Measurements from ENCODE around the gene CLVS2.

CLVS2 gene

GRCh38 chr6:123085403-123085802 lies 89.4 kb downstream of the CLVS2 start:
- Histone ChIP-seq H3K4me3 (ENCODE audit: low read depth in 1 of 2, low read length in 2 of 2) (no peak overlapping the region), H3K27ac (ENCODE audit: low read depth, low read length) (no peak overlapping the region), H3K9me3 (ENCODE audit: low read length) (no peaks in the 10 kb centered on the region), H3K27me3 (ENCODE audit: control insufficient read depth in 1 of 2, insufficient read depth in 2 of 2, low read length in 2 of 2) (no peaks in the 10 kb centered on the region), H3K9ac (ENCODE audit: low read length) (no peak overlapping the region), H3K4me1 (ENCODE audit: insufficient read depth, low read length) (no peaks in the 10 kb centered on the region), H3K36me3 (ENCODE audit: insufficient read depth, low read length) (no peaks in the 10 kb centered on the region)

DNA sequence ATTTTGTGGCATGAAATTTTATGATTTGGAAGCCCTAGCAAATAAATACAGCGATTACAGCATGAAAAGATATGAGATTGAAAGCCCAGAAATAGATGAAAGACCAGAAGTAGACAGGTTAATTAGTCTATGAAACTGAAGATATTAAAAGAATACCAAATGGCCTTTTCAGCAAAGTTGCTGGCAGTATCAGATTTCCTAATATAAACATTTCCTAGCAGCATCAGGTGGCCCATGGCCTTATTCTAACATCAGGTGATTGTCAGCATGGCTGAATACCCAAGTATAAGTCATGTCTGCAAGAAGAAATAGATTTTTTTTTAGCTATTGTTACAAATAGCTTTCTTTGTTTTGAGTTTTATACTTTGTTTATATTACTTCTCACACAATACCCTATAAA lies 93.2 kb downstream of the CLVS2 start:
- Histone ChIP-seq H3K9ac (ENCODE audit: low read length) (no peak overlapping the region), H3K27me3 (ENCODE audit: control insufficient read depth in 1 of 2, insufficient read depth in 2 of 2, low read length in 2 of 2) (no peaks in the 10 kb centered on the region), H3K27ac (ENCODE audit: low read depth, low read length) (no peak overlapping the region)

GRCh38 chr6:123091091-123091895 lies 95.3 kb downstream of the CLVS2 start:
- H3K27ac ChIP-seq (ENCODE audit: low read depth, low read length) = no peak overlapping the region
- H3K27me3 ChIP-seq (ENCODE audit: control insufficient read depth in 1 of 2, insufficient read depth in 2 of 2, low read length in 2 of 2) = no peaks in the 10 kb centered on the region
- no peak overlapping the region for H3K9ac ChIP-seq (ENCODE audit: low read length)
- H3K36me3 ChIP-seq (ENCODE audit: insufficient read depth, low read length) = no peaks in the 10 kb centered on the region
- no peak overlapping the region for H3K4me3 ChIP-seq (ENCODE audit: low read depth in 1 of 2, low read length in 2 of 2)
- H3K4me1 ChIP-seq (ENCODE audit: insufficient read depth, low read length) = no peaks in the 10 kb centered on the region
- H3K9me3 ChIP-seq (ENCODE audit: low read length) = no peaks in the 10 kb centered on the region

More for the DNA sequence above, 93.2 kb downstream of the CLVS2 start:
- Histone ChIP-seq H3K4me3 (ENCODE audit: low read depth in 1 of 2, low read length in 2 of 2) (no peak overlapping the region), H3K4me1 (ENCODE audit: insufficient read depth, low read length) (no peaks in the 10 kb centered on the region), H3K9me3 (ENCODE audit: low read length) (no peaks in the 10 kb centered on the region), H3K36me3 (ENCODE audit: insufficient read depth, low read length) (no peaks in the 10 kb centered on the region)

DNA sequence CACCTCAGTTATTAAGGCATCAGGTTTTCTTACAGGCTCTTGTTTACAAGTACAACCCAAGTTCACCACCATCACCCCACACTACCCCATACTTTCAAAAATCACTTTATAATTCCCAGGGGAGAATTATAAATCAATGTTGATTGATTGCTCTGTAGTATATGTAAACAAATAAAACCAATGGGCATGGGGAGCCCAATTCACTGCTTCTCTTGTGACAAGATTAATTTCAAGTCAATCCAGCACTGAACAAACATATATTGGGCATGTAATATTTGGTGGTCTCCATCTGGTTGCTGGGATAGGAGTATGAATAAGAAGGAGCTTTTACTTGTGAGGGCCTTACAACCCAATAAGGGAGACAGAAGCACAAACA lies 95.8 kb downstream of the CLVS2 start:
- Histone ChIP-seq H3K9ac (ENCODE audit: low read length) (no peak overlapping the region), H3K27ac (ENCODE audit: low read depth, low read length) (no peak overlapping the region), H3K4me3 (ENCODE audit: low read depth in 1 of 2, low read length in 2 of 2) (no peak overlapping the region), H3K4me1 (ENCODE audit: insufficient read depth, low read length) (no peaks in the 10 kb centered on the region), H3K36me3 (ENCODE audit: insufficient read depth, low read length) (no peaks in the 10 kb centered on the region), H3K27me3 (ENCODE audit: control insufficient read depth in 1 of 2, insufficient read depth in 2 of 2, low read length in 2 of 2) (no peaks in the 10 kb centered on the region), H3K9me3 (ENCODE audit: low read length) (no peaks in the 10 kb centered on the region)

GRCh38 chr6:123094795-123095194 lies 98.8 kb downstream of the CLVS2 start:
- Histone ChIP-seq H3K4me1 (ENCODE audit: insufficient read depth, low read length) (no peaks in the 10 kb centered on the region), H3K36me3 (ENCODE audit: insufficient read depth, low read length) (no peaks in the 10 kb centered on the region), H3K27me3 (ENCODE audit: control insufficient read depth in 1 of 2, insufficient read depth in 2 of 2, low read length in 2 of 2) (no peaks in the 10 kb centered on the region), H3K9me3 (ENCODE audit: low read length) (no peaks in the 10 kb centered on the region), H3K9ac (ENCODE audit: low read length) (no peak overlapping the region), H3K27ac (ENCODE audit: low read depth, low read length) (no peak overlapping the region), H3K4me3 (ENCODE audit: low read depth in 1 of 2, low read length in 2 of 2) (no peak overlapping the region)

- no peak overlapping the region for H3K4me3 ChIP-seq (ENCODE audit: low read depth in 1 of 2, low read length in 2 of 2)
- no peak overlapping the region for H3K27ac ChIP-seq (ENCODE audit: low read depth, low read length)
- no peak overlapping the region for H3K9ac ChIP-seq (ENCODE audit: low read length)
- H3K9me3 ChIP-seq (ENCODE audit: low read length) = no peaks in the 10 kb centered on the region
- no peaks in the 10 kb centered on the region for H3K36me3 ChIP-seq (ENCODE audit: insufficient read depth, low read length)
- no peaks in the 10 kb centered on the region for H3K27me3 ChIP-seq (ENCODE audit: control insufficient read depth in 1 of 2, insufficient read depth in 2 of 2, low read length in 2 of 2)
- H3K4me1 ChIP-seq (ENCODE audit: insufficient read depth, low read length) = no peaks in the 10 kb centered on the region
These were observed 109.5 kb downstream of the CLVS2 start for GRCh38 chr6:123105561-123105960.

- H3K27ac ChIP-seq (ENCODE audit: low read depth, low read length) = no peak overlapping the region
- H3K4me3 ChIP-seq (ENCODE audit: low read depth in 1 of 2, low read length in 2 of 2) = no peak overlapping the region
- no peaks in the 10 kb centered on the region for H3K36me3 ChIP-seq (ENCODE audit: insufficient read depth, low read length)
- H3K27me3 ChIP-seq (ENCODE audit: control insufficient read depth in 1 of 2, insufficient read depth in 2 of 2, low read length in 2 of 2) = no peaks in the 10 kb centered on the region
- no peak overlapping the region for H3K9ac ChIP-seq (ENCODE audit: low read length)
- no peaks in the 10 kb centered on the region for H3K4me1 ChIP-seq (ENCODE audit: insufficient read depth, low read length)
- no peaks in the 10 kb centered on the region for H3K9me3 ChIP-seq (ENCODE audit: low read length)
These were observed 120.3 kb downstream of the CLVS2 start for GRCh38 chr6:123116370-123116769.

DNA sequence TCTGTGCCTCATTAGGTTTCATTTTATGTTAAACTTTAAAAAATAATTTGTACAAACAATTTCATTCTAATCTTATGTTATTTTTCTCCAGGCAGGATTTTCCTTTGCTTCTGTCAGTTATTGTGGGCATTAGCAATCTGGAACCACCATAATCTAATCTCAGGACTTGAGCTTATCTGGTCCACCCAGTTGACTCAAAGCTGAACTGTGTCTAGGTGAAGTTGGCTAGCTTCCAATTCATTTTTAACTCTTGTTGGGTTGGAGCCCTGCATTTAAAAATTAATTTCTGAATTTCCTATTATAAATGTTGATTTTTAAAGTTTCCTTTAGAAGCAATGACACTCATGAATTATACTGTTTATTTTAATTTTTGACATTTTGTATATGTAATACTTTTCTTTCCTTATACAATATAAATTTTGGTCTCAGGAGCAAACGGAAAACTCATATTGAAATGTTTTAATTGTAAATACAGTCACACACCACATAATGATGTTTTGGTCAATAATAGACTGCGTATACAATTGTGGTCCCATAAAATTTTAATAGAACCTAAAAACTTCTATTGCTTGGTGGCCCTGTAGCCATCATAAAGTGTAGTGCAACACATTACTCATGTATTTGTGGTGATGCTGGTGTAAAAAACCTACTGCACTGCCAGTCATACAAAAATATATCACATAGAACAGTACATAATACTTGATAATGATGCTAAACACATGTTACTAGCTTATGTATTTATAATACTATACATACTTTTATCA lies 121.3 kb downstream of the CLVS2 start:
- Histone ChIP-seq H3K36me3 (ENCODE audit: insufficient read depth, low read length) (no peaks in the 10 kb centered on the region), H3K4me3 (ENCODE audit: low read depth in 1 of 2, low read length in 2 of 2) (no peak overlapping the region), H3K27ac (ENCODE audit: low read depth, low read length) (no peak overlapping the region), H3K27me3 (ENCODE audit: control insufficient read depth in 1 of 2, insufficient read depth in 2 of 2, low read length in 2 of 2) (no peaks in the 10 kb centered on the region), H3K4me1 (ENCODE audit: insufficient read depth, low read length) (no peaks in the 10 kb centered on the region), H3K9me3 (ENCODE audit: low read length) (no peaks in the 10 kb centered on the region), H3K9ac (ENCODE audit: low read length) (no peak overlapping the region)

DNA sequence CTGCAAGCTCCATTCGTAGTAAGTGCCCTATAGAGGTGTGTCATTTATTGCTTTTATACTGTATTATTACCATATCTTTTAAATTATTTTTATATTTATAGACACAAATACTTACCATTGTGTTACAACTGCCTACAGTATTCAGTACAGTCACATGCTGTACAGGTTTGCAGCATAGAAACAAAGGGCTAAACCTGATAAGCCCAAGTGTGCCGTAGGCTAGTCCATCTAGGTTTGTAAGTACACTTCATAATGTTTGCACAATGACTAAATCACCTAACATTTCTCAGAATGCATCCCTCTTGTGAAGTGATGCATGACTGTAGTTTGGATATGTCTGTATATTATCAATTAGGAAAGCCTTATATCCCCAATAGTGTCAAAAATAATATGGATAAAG lies 122.8 kb downstream of the CLVS2 start:
- H3K9me3 ChIP-seq (ENCODE audit: low read length) = no peaks in the 10 kb centered on the region
- H3K4me3 ChIP-seq (ENCODE audit: low read depth in 1 of 2, low read length in 2 of 2) = no peak overlapping the region
- no peaks in the 10 kb centered on the region for H3K27me3 ChIP-seq (ENCODE audit: control insufficient read depth in 1 of 2, insufficient read depth in 2 of 2, low read length in 2 of 2)
- no peak overlapping the region for H3K27ac ChIP-seq (ENCODE audit: low read depth, low read length)
- no peaks in the 10 kb centered on the region for H3K36me3 ChIP-seq (ENCODE audit: insufficient read depth, low read length)
- no peak overlapping the region for H3K9ac ChIP-seq (ENCODE audit: low read length)
- H3K4me1 ChIP-seq (ENCODE audit: insufficient read depth, low read length) = no peaks in the 10 kb centered on the region
